ENCODE data around the gene GINS3.

DNA sequence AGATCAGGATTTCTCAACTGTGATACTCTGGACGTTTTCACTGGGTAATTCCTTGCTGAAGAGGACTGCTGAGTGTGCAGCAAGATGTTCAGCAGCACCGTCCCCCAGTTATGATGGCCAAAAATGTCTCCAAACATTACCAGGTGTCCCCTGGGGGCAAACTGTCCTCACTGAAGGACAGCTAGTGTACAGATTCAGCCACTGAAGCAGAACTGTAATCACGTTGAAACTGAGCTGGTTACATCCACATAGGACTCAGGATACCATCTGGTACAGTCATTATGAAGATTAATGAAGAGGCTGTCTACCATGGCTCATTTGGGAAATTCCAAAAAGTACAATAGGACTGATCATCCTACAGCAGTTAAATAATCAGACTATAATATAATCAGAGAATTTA is 43.3 kb upstream of the GINS3 start:
- TF ChIP-seq POLR2A (IDR thresholded peaks at IDR 0.05; ENCODE audit: low read depth), result no peak
- TF ChIP-seq EP300 (IDR thresholded peaks at IDR 0.05), result no peak
- TF ChIP-seq POLR2AphosphoS5 (IDR thresholded peaks at IDR 0.05), result no peak
- no peak for TF ChIP-seq CTCF (IDR thresholded peaks at IDR 0.05)
